ELF-1 (cell line): ENCODE measurements around the gene KCNJ5.

ENCODE experiments used
- DNase-seq: peaks from one replicate; pipeline ENCODE4 v3.0.0-alpha.2; 2016; ENCODE audit warnings: low read depth, low spot score

KCNJ5 gene

DNA sequence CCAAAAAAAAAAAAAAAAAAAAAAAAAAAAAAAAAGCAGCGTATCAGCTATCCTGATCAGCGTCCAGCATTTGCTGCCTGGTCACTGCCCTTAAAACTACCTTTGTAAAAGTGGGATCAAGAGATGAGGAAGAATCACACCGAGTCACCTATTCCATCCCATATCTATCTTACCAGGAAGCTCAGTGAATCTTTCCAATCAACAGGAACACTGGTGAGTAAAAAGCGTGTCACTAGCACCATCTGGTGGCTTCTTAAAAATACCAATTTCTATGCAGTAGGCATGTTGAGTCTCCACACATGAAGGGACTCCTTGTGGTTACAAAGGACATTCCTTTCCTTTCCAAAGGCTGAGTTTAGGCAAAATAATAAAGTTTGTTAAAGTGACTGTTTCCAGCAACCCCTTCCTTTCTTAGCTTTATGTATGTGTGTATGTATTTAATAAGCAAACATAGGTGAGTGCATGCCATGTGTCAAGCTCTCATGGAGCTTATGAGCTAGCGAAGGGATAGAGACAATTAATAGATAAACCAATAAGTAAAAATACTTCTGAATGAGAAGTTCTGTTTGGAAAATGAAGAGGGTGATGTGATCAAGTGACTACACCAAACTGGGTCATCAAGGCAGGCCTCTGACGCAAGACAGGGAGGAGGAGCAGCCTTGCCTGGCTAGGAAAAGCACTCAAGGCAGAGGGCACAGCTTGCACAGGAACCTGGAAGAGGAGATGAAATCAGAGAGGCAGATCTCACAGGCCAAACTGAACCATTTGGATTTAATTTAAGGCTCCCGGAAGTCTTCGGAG is 65.4 kb downstream of the KCNJ5 start:
- DNase-seq = peak; percentile 68

DNA sequence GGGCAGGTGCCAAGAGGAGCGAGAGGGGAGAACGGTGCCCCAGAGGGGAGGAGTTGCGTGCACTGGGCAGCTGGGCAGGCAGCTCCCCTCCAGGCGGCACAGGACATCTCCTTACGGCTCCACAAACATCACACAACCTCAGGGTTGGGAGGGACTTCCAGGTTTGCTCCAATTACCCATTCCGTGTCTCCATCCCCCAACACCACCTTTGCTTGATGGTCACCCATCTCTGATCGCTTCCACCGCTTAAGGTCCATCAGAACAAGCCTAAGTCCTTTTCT is 66.0 kb downstream of the KCNJ5 start:
- no peak for DNase-seq

DNA sequence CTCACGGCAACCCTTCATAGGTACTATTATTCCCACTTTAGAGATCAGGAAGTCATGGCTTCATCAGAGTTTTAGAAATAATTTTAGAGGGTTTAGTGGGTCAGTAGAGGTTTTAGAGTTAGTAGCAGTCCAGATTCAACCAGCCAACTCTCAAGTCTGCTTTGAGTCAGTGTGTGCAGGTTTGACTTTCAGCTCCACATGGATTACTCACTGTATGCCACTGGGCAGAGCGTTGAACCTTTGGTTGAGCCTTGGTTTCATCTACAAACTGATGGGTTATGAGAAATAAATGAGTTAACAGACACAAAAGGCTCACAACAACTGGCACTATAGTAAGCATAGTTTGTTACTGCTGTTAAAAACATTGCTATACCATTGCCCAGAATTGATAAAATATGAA is 70.5 kb downstream of the KCNJ5 start:
- DNase-seq = no peak

DNA sequence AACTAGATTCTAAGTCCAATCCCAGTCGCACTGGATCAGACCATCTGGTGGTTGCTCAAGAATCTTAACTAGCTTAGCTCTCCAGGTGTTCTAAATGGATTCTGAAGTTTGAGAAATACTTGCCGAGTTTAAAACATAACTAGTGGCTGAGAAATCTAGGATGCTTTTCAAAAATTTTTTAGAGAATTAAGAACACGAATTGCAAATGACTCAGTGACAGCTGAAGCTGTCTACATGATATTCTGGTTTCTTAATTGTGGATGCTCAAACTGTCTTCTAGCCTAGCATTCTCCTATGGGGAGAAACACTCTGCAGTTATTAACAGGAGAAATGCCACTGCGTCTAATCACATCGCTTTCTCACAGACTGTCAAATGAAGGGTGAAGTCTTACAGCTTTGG is 71.7 kb downstream of the KCNJ5 start:
- DNase-seq = no peak

DNA sequence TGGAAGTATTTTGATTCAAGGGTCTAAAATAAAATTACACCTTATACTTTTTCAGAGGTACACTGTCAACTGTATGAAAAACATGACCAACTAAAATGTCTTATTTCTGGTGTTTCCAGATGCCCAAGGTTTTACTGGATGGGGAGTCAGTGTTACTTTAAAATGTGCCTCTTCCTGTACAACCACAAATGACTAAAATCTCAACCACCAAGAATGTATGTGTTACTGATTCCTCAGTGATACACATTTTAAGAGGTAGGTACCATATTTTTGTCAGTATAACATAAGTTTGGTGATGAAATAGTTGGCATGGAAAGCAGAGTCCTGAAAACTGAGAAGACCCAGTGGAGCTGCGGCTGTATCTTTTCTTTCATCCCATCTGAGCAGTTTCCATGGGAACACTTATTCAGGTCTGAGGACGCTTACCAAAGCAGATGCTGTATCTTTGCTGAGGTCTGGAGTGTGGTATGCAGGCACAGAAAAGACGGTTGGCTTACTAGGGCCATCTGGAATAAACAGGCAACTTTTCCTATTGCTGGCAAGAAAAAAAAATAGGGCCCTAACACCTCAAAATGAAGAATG is 72.7 kb downstream of the KCNJ5 start:
- no peak for DNase-seq

DNA sequence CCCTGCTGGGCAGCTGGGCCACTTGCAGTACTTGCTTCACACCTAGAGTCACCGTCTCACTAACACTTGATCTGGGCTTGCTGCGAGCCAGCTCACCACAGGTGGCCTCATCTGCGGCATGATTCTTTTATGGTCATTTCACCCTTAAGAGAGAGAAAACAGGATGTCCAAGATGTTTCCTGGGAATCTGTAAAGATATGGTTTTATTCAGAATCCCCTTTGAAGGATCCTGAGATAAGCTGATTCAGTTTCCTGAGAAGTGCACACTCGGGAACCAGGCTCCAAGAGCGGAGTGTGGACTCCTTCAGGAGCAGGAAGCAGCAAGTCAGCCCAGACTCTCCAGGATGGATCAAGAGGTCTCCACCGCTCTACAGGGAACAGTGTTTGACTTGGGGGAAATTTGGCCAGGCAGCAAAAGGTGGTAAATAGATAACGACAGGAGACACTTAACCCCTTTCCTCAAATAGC is 73.3 kb downstream of the KCNJ5 start:
- peak; percentile 15 for DNase-seq

DNA sequence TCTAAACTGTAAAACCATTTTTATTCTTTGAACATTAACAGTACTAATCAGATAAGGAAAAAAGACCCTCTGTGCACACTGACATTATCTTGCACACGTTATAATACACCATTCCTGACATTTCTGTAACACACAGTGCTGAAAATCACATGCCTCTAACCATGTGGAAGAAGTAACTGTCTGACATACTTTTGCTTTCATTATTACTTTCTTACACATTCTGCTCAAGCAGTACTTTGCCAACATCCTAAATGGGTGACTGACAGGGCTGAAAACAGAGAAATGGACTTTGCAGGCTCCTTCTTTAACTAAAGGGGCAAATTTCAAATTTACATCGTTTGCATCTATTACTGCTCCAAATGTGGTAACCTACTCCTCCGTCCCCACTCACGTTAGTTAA is 74.3 kb downstream of the KCNJ5 start:
- DNase-seq = no peak

DNA sequence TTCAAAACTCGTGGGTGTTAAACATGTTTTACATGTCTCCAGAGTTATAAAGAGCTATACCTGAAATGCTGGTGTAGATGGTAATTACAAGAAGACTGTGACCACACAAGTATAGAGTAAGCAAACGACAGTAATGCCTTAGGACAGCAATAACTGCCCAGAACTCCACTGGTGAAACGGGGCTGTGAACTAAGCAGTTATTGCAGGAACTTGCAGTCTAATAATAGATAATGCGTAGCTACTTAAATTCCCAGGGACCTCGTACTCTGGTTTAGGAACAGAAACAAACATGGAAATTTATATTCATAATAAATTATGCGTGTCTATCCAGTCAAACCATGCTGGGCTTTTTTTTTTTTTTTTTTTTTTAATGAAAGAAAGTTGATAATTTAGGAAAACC is 76.4 kb downstream of the KCNJ5 start:
- no peak for DNase-seq

DNA sequence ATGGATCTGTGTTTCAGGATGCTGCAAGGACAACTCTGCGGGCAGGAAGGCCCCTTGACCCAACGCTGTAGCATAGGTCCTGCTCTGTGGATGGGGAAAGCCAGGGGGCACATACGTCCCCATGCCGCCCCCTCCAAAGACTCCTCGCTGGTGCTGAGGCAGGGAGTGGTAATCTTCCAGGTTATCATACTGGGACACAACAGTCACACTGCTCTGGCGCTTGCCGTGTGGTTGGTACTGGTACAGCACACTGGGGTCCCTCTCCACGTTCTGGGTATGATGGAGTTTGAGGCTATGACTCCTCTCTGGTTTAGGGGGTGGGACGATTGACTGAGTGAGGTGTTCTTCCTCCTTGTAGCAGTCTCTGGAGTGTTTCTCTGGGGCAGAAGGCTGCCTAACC is 77.8 kb downstream of the KCNJ5 start:
- no peak for DNase-seq
